Activated naive CD4-positive, alpha-beta T cell treated with anti-CD3 and anti-CD28 coated beads for 36 hours (primary cell): ENCODE data around the gene KIAA0825. TPM values are rescaled to one million over a fixed set of nuclear protein-coding genes. Genes with fewer than 3 reads are reported as not detected.

ENCODE experiments used
- CTCF ChIA-PET: fragments of 350-600 bp; sonication (Branson Sonifier 250); formaldehyde crosslinking; loops from one replicate; lab custom pipeline; 2021; ENCODE audit warnings: antibody characterized with exemption; lab: Charles Lee
- DNase-seq: peaks from one replicate; pipeline ENCODE4 v3.0.0-alpha.2; 2020
- H3K27ac Mint-ChIP-seq: one replicate; pipeline ENCODE4 v1.8.0; 2021; ENCODE audit warnings: mild to moderate bottlenecking, mixed read lengths
- H3K27me3 Mint-ChIP-seq: one replicate; pipeline ENCODE4 v1.8.0; 2021; ENCODE audit warnings: low read depth, mixed read lengths
- H3K36me3 Mint-ChIP-seq: one replicate; pipeline ENCODE4 v1.8.0; 2021; ENCODE audit warnings: low read depth, mixed read lengths
- H3K4me1 Mint-ChIP-seq: one replicate; pipeline ENCODE4 v1.8.0; 2021; ENCODE audit warnings: low read depth, mixed read lengths
- H3K4me3 Mint-ChIP-seq: one replicate; pipeline ENCODE4 v1.8.0; 2021; ENCODE audit warnings: mild to moderate bottlenecking, moderate library complexity, mixed read lengths
- H3K9me3 Mint-ChIP-seq: one replicate; pipeline ENCODE4 v1.8.0; 2021; ENCODE audit warnings: mixed read lengths
- intact Hi-C: fragments of 100-400 bp; cut with micrococcal nuclease; formaldehyde crosslinking; loops from one replicate; pipeline ENCODE4 v1.15.1; 2023
- total RNA-seq, 2 experiments: library from RNA; stranded (reverse); gene quantifications; one replicate each; pipeline ENCODE4 v1.2.3, GENCODE V29; 2021

The KIAA0825 gene
- total RNA-seq, 2 experiments from 2014 or later, result 0.07 to 0.24 TPM

DNA sequence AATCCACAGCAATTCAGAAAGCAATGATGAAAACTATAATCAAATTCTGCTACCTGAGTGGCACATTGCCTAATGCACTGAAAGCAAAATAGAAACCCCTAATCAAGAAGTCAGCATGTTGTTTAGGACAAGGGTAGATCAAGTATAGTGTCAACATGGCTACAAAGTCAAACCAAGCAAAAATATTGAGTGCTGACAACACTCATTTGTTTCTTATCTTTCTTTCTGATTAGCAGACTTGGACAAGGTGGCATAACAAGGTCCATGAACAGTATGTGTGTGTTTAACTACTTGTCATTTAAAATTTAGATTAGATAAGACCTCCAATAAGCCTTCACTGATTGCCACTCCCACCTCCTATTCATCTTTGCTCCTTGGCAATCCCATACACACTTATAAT, 332.4 kb downstream of the KIAA0825 start:
- DNase-seq, result no peak
- H3K27ac Mint-ChIP-seq, result no peak overlapping the region
- CTCF ChIA-PET, result interaction anchor here (1.2 kb wide), 1 partner anchor 11 kb away, joined by 3 read pairs; no protein-coding TSS in a partner anchor
- H3K36me3 Mint-ChIP-seq, result no peaks in the 10 kb centered on the region
- H3K4me1 Mint-ChIP-seq, result no peaks in the 10 kb centered on the region
- intact Hi-C loops, result no loop called here
- no peak overlapping the region for H3K4me3 Mint-ChIP-seq
- H3K27me3 Mint-ChIP-seq, result no peaks in the 10 kb centered on the region
- peaks cover 6% of the 10 kb centered on the region for H3K9me3 Mint-ChIP-seq

DNA sequence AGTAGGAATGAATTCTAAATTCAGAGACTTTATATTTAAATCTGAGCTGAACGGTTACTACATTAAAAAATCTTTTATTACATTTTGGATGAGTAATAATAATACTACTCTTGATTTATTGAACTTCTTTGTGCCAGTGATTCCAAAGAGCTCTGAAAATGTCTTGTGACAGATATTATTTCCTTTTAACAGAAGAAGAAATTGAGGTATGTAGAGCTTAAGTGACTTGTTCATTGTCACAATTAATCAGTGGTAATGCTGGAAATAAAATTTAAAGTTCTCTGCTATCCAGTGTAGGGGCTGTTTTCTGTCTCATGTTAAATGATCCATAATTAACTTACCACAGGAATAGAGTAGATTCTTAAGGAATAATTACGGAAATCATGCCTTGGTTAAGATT, 335.3 kb downstream of the KIAA0825 start:
- no peak for DNase-seq
- H3K4me3 Mint-ChIP-seq, result no peak overlapping the region
- H3K27me3 Mint-ChIP-seq, result no peaks in the 10 kb centered on the region
- H3K27ac Mint-ChIP-seq, result no peak overlapping the region
- H3K9me3 Mint-ChIP-seq, result no peaks in the 10 kb centered on the region
- no peaks in the 10 kb centered on the region for H3K36me3 Mint-ChIP-seq
- H3K4me1 Mint-ChIP-seq, result no peaks in the 10 kb centered on the region
- CTCF ChIA-PET, result no interaction called here
- intact Hi-C loops, result no loop called here

DNA sequence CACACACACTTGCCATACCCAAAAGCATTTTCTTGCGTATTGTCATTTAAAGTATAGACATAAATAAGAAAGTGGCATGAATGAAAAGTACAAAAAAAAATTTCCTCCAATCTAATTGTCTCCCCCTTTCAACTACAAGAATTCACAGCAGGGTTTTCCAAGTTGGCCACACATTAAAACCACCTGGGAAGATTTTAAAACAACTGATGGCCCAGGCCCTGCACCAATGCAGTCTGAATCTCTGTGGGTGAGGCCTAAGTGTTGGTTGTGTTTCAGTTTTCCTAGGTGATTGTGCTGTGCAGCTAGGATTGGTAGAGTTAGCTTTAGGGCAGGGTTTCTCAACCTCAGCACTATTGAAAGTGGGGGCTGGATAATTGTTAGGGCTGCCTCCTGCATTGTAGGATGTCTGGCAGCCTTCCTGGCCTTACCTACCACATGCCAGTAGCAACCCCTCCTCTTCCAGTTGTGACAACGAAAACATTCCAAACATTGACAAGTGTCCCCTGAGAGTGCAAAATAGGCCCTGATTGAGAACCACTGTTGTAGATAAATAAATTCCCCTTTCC, 337.1 kb downstream of the KIAA0825 start:
- Mint-ChIP-seq H3K27ac (no peak overlapping the region), H3K27me3 (no peaks in the 10 kb centered on the region), H3K36me3 (no peaks in the 10 kb centered on the region), H3K4me1 (no peaks in the 10 kb centered on the region), H3K4me3 (no peak overlapping the region), H3K9me3 (peaks cover 2% of the 10 kb centered on the region)
- intact Hi-C loops, result no loop called here
- CTCF ChIA-PET, result no interaction called here
- DNase-seq, result no peak

DNA sequence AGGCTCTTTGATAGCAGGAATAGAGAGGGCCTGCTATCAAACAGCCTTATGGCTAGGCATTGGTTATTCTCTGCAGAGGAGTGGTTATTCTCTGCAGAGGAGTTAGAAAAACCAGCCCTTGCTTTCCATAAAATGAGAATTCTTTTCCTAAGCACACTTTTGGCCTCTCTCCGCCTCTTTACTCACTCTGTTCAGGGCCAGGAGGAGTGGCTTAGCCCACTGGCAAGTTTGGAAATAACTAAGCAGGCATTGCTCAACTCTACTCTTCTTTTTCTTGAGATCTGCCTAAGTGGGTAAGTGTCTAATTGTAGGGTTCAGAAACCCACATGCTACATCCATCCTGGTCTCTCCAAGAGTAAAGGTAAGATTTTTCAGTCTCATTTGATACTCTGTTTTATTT, 341.7 kb downstream of the KIAA0825 start:
- Mint-ChIP-seq H3K4me1 (no peaks in the 10 kb centered on the region), H3K27ac (no peak overlapping the region), H3K9me3 (peaks cover 2% of the 10 kb centered on the region), H3K27me3 (no peaks in the 10 kb centered on the region), H3K36me3 (no peaks in the 10 kb centered on the region), H3K4me3 (no peak overlapping the region)
- intact Hi-C loops, result no loop called here
- no peak for DNase-seq
- CTCF ChIA-PET, result no interaction called here

DNA sequence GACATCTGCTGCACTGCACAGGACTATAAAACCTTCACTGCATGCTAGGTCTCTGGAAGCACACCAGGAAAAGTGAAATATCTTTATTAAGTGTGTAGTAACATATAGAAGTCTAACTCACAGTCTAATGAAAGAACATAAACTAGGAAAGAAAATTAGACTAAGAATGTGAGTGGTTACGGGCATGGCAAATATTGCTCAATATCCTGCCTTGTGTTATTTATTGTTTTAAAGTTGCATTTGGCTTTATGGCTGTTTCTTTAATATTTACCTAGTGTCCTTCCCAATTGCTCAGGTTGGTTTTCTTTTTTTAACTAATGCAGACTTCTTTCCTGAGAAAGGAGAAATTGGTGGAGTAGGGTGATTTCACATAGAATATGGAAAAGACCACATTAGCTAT, 342.4 kb downstream of the KIAA0825 start:
- Mint-ChIP-seq H3K9me3 (peaks cover 2% of the 10 kb centered on the region), H3K4me1 (no peaks in the 10 kb centered on the region), H3K27ac (no peak overlapping the region), H3K27me3 (no peaks in the 10 kb centered on the region), H3K4me3 (no peak overlapping the region), H3K36me3 (no peaks in the 10 kb centered on the region)
- intact Hi-C loops, result no loop called here
- no peak for DNase-seq
- CTCF ChIA-PET, result no interaction called here

DNA sequence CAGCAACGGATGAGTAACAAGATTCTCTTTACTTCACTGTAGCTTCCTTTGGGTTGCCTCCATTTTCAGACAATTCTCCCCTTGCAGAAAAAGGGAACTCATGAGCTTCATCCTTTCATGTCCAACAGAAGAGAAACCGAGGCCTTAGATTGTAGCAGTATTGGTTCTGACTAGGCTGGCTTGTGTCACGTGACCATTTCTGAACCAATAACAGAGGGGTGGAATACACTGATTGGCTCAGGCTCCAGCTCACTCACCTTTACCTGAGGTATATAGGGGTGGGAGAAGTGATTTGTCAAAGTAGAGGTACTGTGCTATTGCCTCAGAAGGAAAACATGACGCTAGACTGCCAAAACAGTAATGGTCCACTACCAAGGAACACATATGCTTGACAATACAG, 343.7 kb downstream of the KIAA0825 start:
- no peak overlapping the region for H3K4me3 Mint-ChIP-seq
- intact Hi-C loops, result no loop called here
- peaks cover under 1% of the 10 kb centered on the region for H3K36me3 Mint-ChIP-seq
- CTCF ChIA-PET, result interaction anchor here (0.9 to 1.0 kb wide), 2 partner anchors 11 to 477 kb away, joined by 3 read pairs; no protein-coding TSS in a partner anchor
- no peak for DNase-seq
- no peaks in the 10 kb centered on the region for H3K4me1 Mint-ChIP-seq
- peaks cover 5% of the 10 kb centered on the region for H3K9me3 Mint-ChIP-seq
- H3K27ac Mint-ChIP-seq, result no peak overlapping the region
- H3K27me3 Mint-ChIP-seq, result peaks cover under 1% of the 10 kb centered on the region

DNA sequence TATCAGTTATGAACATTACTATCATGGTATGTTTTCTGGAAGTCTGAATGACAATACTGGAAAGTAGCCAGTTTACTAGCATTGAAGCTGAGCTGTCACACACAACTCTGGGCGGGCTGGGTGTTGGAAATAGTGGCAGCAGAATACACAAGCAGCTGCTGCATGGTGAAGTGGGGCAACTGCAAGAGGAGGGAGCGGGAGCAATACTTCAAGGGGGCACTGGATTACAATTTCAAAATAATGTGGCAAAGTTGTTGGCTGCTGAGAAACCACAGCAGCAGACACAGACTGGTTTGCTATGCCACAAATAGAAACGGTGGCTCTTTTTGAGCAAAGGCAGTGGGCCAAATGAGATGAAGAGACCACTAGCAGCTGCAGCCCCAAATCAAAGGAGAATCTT, 350.2 kb downstream of the KIAA0825 start:
- peaks cover 3% of the 10 kb centered on the region for H3K27me3 Mint-ChIP-seq
- no peak overlapping the region for H3K4me3 Mint-ChIP-seq
- H3K36me3 Mint-ChIP-seq, result peaks cover 3% of the 10 kb centered on the region
- DNase-seq, result no peak
- CTCF ChIA-PET, result no interaction called here
- peaks cover 5% of the 10 kb centered on the region for H3K9me3 Mint-ChIP-seq
- intact Hi-C loops, result no loop called here
- no peak overlapping the region for H3K27ac Mint-ChIP-seq
- H3K4me1 Mint-ChIP-seq, result no peaks in the 10 kb centered on the region

DNA sequence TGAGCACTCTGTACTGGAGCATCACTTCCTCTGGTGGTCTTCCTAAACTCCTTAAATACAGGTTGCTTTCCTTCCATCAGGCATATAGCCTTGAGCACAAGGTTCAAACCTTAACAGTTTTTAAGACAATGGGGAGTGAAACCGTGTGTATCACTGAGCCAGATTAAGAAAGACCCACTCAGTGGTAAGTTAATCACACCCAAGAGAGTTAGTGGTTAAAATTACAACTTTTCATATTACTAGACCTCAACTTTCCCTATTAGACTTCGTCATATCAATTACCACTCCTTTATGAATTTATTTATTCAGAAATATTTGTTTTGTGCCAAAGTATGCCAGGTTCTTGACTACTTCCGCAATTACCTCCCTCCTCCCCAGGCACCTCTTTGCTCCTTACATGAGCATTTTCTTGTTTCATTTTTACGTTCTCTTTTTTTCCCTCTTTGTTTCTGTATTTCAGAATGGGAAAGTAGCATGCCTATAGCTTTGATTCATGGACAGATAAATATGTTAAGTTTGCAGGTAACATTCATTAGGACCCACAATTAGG, 351.0 kb downstream of the KIAA0825 start:
- CTCF ChIA-PET, result no interaction called here
- H3K27ac Mint-ChIP-seq, result no peak overlapping the region

DNA sequence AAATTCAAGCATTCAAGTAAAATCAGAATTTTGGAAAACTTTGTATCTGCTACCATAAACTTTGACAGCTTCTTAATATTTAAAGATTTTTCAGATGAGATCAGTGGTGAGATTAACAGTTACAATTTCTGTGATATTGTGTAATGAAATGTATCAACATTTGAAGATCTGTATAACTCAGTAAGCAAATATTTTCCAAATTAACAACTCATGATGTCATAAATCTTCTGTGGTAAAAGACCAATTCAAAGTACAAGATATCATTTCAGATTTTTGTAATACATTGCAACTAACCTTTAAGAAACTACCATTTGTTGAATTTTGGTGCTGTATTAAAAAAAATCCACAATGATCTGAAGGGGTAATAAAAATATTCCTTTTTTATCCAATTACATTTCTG, 352.2 kb downstream of the KIAA0825 start:
- no peak for DNase-seq
- H3K27ac Mint-ChIP-seq, result no peak overlapping the region
- H3K36me3 Mint-ChIP-seq, result peaks cover 3% of the 10 kb centered on the region
- peaks cover 3% of the 10 kb centered on the region for H3K27me3 Mint-ChIP-seq
- H3K4me3 Mint-ChIP-seq, result no peak overlapping the region
- intact Hi-C loops, result no loop called here
- H3K9me3 Mint-ChIP-seq, result peaks cover 5% of the 10 kb centered on the region
- H3K4me1 Mint-ChIP-seq, result no peaks in the 10 kb centered on the region
- CTCF ChIA-PET, result no interaction called here

More for the DNA sequence above, 351.0 kb downstream of the KIAA0825 start:
- H3K4me1 Mint-ChIP-seq, result no peaks in the 10 kb centered on the region
- H3K36me3 Mint-ChIP-seq, result peaks cover 3% of the 10 kb centered on the region
- intact Hi-C loops, result no loop called here
- H3K9me3 Mint-ChIP-seq, result peaks cover 5% of the 10 kb centered on the region
- H3K27me3 Mint-ChIP-seq, result peaks cover 3% of the 10 kb centered on the region
- no peak for DNase-seq
- H3K4me3 Mint-ChIP-seq, result no peak overlapping the region

DNA sequence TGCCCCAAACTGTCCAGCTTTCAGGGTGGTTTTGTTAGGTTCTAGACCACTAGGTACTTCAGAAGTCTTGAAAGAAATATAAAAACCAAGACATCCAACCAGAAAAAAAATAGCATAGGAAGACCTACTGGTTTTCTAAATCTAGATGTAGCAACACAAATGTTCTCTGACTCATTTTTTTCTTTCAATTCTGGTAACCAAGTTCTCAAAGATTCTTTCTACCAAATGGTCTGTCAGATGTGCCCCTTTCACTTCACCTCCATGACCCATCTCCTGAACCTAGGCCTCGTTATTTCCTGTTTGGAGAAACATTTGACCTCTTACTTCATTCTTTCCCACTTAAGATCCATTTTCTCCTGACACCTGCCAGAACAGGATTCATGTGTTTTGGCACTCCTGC, 355.3 kb downstream of the KIAA0825 start:
- H3K4me1 Mint-ChIP-seq, result no peaks in the 10 kb centered on the region
- no peaks in the 10 kb centered on the region for H3K27me3 Mint-ChIP-seq
- CTCF ChIA-PET, result no interaction called here
- DNase-seq, result no peak
- intact Hi-C loops, result no loop called here
- no peak overlapping the region for H3K4me3 Mint-ChIP-seq
- no peaks in the 10 kb centered on the region for H3K36me3 Mint-ChIP-seq
- no peaks in the 10 kb centered on the region for H3K9me3 Mint-ChIP-seq
- no peak overlapping the region for H3K27ac Mint-ChIP-seq

DNA sequence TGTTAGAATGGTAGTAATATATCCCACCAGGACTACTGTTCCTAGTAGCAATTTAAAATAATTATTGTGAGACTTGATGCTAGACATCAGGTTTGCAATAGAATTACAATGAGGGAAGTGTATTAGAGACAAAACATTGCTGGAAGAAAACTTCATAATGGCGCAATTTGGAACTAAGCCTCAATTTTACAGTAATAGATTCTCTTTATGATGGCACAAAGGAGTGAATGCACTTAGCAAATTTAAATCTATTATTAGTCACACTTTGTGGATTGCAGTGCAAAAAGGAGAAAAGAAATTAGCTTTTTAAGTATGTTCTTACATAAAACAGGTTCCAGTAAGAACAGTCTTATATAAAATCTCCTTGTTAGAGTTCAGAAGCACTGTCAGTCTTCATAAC, 358.3 kb downstream of the KIAA0825 start:
- no peak overlapping the region for H3K4me3 Mint-ChIP-seq
- no peak for DNase-seq
- no peaks in the 10 kb centered on the region for H3K27me3 Mint-ChIP-seq
- H3K4me1 Mint-ChIP-seq, result no peaks in the 10 kb centered on the region
- H3K27ac Mint-ChIP-seq, result no peak overlapping the region
- CTCF ChIA-PET, result no interaction called here
- no peaks in the 10 kb centered on the region for H3K36me3 Mint-ChIP-seq
- H3K9me3 Mint-ChIP-seq, result no peaks in the 10 kb centered on the region
- intact Hi-C loops, result no loop called here

DNA sequence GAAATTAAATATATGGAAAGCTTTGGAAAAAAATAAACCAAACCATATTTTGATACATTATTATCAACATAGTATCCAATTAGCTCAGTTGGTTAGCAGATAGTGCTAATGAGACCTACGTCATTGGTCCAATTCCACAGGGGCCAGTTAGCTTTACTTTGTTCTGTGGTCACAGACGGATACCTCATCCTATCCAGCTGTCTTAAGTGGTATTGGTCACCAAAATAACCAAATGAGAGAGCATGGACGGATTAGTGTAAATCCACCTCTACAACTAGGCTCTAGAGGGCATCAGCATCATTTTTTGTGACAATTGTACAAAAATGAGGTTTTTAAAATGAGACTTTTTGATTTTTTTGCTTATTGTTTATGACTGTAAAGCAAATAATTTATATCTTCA, 364.2 kb downstream of the KIAA0825 start:
- Mint-ChIP-seq H3K4me1 (no peaks in the 10 kb centered on the region), H3K36me3 (no peaks in the 10 kb centered on the region), H3K27ac (no peak overlapping the region), H3K27me3 (no peaks in the 10 kb centered on the region), H3K4me3 (no peak overlapping the region), H3K9me3 (no peaks in the 10 kb centered on the region)
- CTCF ChIA-PET, result no interaction called here
- intact Hi-C loops, result no loop called here
- DNase-seq, result no peak

DNA sequence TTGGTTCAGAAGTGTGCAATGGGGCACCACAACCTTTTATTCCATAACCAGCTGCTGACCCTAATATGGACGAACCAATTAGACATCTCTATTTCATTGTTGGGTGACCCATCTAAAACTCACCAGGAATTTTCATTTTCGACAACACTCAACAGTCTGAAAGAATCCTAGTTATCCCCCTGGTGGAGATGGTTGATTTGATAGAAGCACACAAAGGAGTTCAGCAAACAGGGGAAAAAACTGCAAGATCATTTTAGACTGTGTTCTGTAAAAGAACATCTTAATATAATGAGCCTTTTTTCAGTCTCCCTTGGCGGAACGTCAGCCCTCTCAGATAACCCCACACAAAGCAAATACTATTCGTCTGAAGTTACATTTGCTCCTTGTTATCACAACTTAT, 367.4 kb downstream of the KIAA0825 start:
- CTCF ChIA-PET, result no interaction called here
- DNase-seq, result no peak
- Mint-ChIP-seq H3K27ac (no peak overlapping the region), H3K27me3 (no peaks in the 10 kb centered on the region), H3K4me1 (no peaks in the 10 kb centered on the region), H3K36me3 (no peaks in the 10 kb centered on the region), H3K4me3 (no peak overlapping the region), H3K9me3 (no peaks in the 10 kb centered on the region)
- intact Hi-C loops, result no loop called here
